ENCODE measurements around the gene UNC5B.

Gene UNC5B

GRCh38 chr10:71255808-71256660 is 43.7 kb downstream of the UNC5B start:
- H3K4me3 Mint-ChIP-seq: no peak overlapping the region
- no peaks in the 10 kb centered on the region for H3K36me3 Mint-ChIP-seq
- no peak overlapping the region for H3K27ac Mint-ChIP-seq
- peaks cover 16 to 32% of the 10 kb centered on the region in 2 donors for H3K27me3 Mint-ChIP-seq
- no peaks in the 10 kb centered on the region for H3K9me3 Mint-ChIP-seq
- no peak for ATAC-seq (replicated peaks)
- no peak for DNase-seq
- H3K4me1 Mint-ChIP-seq: peaks cover 0 to 5% of the 10 kb centered on the region in 2 donors

GRCh38 chr10:71256661-71257318 is 44.4 kb downstream of the UNC5B start:
- Mint-ChIP-seq H3K36me3 (no peaks in the 10 kb centered on the region), H3K4me3 (no peak overlapping the region), H3K4me1 (peaks cover 0 to 5% of the 10 kb centered on the region in 2 donors), H3K27ac (no peak overlapping the region), H3K9me3 (no peaks in the 10 kb centered on the region), H3K27me3 (peaks cover 16 to 32% of the 10 kb centered on the region in 2 donors)
- no peak for DNase-seq
- no peak for ATAC-seq (replicated peaks)

DNA sequence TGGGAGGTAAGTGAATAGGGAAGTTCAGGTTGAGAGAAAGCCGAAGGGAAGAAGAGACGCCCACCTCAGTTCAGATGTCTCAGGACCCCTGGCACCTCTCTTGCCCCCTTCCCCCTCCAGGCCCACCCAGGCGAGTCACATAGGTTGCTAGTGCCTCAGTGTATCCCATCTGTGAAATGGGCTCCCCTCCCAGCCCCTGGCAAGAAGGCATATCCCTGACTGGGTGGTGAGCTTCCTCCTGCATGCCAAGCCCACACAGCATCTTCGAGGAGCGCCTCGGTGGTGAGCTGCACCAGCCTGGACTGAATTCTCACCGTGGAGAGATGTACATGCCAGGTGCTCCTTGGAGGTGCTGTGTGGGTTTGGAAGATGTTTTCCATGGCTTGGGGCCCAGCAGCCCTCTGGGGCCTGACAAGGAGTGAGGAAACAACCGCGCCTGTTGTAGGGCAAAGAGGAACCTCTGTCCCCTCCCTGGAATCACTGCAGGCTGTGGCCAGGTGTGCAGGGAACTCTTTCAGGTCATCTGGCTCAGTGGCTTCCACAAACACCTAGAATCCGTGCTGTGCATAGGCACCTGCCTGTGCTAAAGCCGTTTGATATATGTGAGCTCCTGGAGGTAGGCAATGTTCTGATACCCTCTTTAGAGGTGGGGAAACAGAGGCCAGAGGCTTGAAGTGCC is 45.1 kb downstream of the UNC5B start:
- ATAC-seq (replicated peaks) (no peak), DNase-seq (no peak)
- Mint-ChIP-seq H3K4me3 (no peak overlapping the region), H3K27me3 (peaks cover 16 to 32% of the 10 kb centered on the region in 2 donors), H3K27ac (no peak overlapping the region), H3K36me3 (no peaks in the 10 kb centered on the region), H3K9me3 (no peaks in the 10 kb centered on the region), H3K4me1 (peaks cover 0 to 5% of the 10 kb centered on the region in 2 donors)

GRCh38 chr10:71258046-71258445 is 45.7 kb downstream of the UNC5B start:
- Mint-ChIP-seq H3K27ac (no peak overlapping the region), H3K27me3 (peaks cover 13 to 32% of the 10 kb centered on the region in 2 donors), H3K36me3 (no peaks in the 10 kb centered on the region), H3K4me1 (peaks cover 0 to 5% of the 10 kb centered on the region in 2 donors), H3K9me3 (no peaks in the 10 kb centered on the region), H3K4me3 (no peak overlapping the region)
- ATAC-seq (replicated peaks) (no peak), DNase-seq (no peak)

DNA sequence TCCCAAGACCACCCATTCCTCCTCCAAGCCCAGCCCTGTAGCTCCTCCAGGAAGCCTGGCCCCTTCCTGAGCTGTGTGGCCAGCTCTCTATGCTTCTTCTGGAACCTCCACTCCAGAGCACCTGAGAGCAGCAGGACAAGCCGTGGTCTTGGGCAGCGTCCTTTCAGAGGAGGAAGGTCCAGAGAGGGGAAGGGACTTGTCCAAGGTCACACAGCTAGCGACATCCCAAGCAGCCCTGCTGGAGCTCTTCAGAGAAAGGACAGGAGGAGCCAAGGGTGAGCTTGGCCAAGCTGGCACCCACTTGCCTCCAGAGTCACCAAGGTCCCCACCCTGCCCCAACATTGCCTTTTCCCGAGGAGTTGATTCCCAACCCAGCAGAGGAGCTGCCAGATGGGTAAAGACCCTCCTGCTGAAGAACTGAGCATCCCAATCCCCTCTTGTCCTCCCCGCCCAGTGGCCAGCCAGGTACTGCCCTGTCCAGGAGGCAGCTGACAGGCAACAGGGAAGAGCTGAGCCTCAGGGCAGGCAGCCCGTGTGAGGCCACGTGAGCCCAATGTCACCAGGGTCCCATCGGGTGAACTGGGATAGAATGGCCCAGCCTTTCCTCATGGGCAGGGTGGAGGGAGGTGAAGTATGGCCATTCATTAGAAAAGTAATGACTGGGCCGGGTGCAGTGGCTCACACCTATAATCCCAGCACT is 46.2 kb downstream of the UNC5B start:
- DNase-seq (no peak), ATAC-seq (replicated peaks) (no peak)
- Mint-ChIP-seq H3K4me3 (no peak overlapping the region), H3K9me3 (no peaks in the 10 kb centered on the region), H3K27me3 (peaks cover 13 to 32% of the 10 kb centered on the region in 2 donors), H3K36me3 (no peaks in the 10 kb centered on the region), H3K4me1 (peaks cover 0 to 5% of the 10 kb centered on the region in 2 donors), H3K27ac (no peak overlapping the region)

DNA sequence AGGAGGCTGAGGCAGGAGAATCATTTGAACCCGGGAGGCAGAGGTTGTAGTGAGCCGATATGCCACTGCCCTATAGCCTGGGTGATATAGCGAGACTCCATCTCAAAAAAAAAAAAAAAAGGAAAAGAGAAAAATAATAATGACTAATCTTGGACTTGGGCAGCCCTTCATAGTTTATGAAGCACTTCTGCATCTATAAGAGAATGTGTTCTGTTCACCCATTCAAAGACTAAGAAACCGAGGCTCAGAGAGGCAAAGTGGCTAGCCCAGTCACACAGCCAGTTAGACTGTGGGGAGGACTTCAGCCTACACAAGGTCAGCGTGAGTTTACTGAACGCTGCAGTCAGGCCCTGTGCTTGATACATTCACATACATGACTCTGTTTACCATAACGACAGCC is 46.9 kb downstream of the UNC5B start:
- Mint-ChIP-seq H3K4me3 (no peak overlapping the region), H3K4me1 (peaks cover 0 to 5% of the 10 kb centered on the region in 2 donors), H3K36me3 (no peaks in the 10 kb centered on the region), H3K27me3 (peaks cover 13 to 32% of the 10 kb centered on the region in 2 donors), H3K27ac (no peak overlapping the region), H3K9me3 (no peaks in the 10 kb centered on the region)
- ATAC-seq (replicated peaks): no peak
- DNase-seq: no peak

DNA sequence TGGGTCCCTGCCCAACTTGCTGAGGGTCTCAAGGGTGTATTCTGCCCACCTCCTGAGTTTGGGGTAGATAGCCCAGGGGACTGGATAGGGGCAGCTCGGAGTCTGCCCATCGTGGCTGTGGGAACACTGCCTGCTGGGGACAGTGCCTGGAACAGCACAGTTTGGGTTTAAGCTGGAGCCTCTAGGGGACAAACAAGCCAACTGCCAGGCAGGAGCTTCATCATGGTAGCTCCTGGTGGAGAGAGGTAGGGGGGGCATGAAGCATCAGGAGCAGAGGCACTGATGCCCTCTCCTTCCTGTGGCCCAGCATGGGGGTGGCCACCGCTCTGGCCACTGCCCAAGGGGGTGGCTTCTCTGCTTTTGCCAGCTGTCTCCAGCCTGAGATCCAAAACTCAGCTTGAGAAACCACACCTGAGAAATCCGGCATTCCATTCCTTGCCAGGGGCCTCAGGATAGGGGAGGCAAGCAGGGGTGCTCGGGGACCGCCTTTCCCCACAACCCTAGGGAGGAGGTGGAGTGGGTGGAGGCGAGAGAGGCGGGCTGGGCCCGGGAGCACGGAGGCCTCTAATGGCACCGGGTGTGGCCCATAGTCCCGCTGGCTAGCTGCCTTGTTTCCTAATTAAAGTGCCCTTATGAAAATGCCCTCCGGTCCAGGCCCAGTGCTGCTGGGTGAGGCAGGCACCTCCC is 47.6 kb downstream of the UNC5B start:
- H3K27ac Mint-ChIP-seq: no peak overlapping the region
- H3K36me3 Mint-ChIP-seq: no peaks in the 10 kb centered on the region
- ATAC-seq (replicated peaks) (no peak), DNase-seq (no peak)
- H3K9me3 Mint-ChIP-seq: no peaks in the 10 kb centered on the region
- H3K27me3 Mint-ChIP-seq: peaks cover 13 to 32% of the 10 kb centered on the region in 2 donors
- peaks cover 0 to 5% of the 10 kb centered on the region in 2 donors for H3K4me1 Mint-ChIP-seq
- H3K4me3 Mint-ChIP-seq: no peak overlapping the region

DNA sequence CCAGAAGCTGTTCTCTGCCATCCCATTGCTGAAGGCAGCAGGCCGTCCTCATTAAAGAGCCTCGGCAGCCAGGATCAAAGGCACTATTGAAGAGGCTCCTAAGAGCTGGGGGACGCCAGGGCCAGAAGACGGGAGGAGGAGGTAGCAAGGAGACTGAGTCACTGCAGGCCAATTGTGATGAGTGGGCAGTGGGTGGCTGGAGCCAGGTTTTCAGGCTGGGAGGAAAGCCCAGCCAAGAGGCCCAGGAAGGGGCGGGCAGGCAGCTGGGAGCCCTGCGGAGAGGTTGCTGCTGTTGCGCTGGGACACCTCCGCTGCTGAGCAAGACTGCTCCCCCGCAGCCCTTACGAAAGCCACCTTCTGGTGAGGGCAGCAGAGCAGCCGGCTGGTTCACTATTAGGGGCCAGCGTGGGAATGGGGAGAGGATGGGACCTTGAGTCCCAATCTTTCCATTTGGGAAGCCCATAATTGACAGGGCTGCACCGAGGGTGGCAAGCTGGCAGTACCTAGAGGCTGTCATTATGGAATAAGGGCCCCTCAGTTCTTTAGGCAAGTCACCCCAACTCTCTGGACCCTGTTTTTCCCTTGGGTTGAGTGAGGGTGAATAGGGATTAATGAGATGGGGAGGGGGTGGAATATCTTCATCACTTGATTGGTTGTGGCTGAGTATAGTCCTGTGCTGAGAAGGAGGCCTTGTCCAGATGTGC is 48.4 kb downstream of the UNC5B start:
- H3K27ac Mint-ChIP-seq: no peak overlapping the region
- H3K27me3 Mint-ChIP-seq: peaks cover 13 to 32% of the 10 kb centered on the region in 2 donors
- H3K9me3 Mint-ChIP-seq: no peaks in the 10 kb centered on the region
- peaks cover 0 to 5% of the 10 kb centered on the region in 2 donors for H3K4me1 Mint-ChIP-seq
- H3K4me3 Mint-ChIP-seq: no peak overlapping the region
- H3K36me3 Mint-ChIP-seq: no peaks in the 10 kb centered on the region
- DNase-seq: no peak
- ATAC-seq (replicated peaks): no peak

DNA sequence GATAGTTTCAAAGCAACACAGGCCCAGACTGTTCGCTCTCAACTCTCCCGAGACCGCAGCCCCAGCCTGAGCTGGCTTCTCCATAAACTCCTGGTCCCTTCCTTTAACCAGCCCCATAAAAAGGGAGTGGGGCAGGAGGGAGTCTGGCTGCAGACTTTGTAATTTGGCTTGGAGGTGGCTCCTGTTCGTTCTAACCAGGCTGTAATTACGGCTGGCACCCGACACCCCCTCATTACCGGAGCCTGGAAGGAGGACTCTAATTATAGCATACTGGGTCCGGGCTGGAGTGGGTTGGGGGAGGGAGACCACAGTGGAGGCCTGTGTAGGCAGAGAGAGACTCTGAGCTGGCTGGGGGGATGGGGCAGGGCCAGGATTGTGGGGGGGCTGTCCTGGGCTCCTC is 49.7 kb downstream of the UNC5B start:
- Mint-ChIP-seq H3K27ac (no peak overlapping the region), H3K9me3 (no peaks in the 10 kb centered on the region), H3K36me3 (no peaks in the 10 kb centered on the region), H3K4me1 (no peaks in the 10 kb centered on the region), H3K27me3 (peaks cover 6 to 27% of the 10 kb centered on the region in 2 donors), H3K4me3 (no peak overlapping the region)
- DNase-seq (no peak), ATAC-seq (replicated peaks) (no peak)

DNA sequence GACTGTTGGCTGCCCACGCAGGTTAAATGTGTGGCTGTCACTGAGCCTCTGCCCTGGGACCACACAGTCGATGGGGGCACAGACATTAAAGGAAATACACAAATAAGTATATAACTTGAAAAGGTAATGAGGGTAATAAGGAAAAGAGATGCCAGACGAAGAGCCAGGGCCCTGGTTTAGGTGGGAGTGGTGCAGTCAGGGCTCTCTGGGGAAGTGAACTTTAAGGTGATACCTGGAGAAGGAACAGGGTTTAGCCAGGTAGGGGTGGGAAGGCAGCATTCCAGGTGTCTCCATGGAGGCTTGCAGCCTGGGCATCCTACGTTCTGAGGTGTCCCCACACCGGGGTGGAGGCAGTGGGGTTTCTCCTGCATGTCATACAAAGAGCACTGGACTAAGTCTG is 50.4 kb downstream of the UNC5B start:
- H3K36me3 Mint-ChIP-seq: no peaks in the 10 kb centered on the region
- H3K4me3 Mint-ChIP-seq: no peak overlapping the region
- ATAC-seq (replicated peaks) (no peak), DNase-seq (no peak)
- H3K27ac Mint-ChIP-seq: no peak overlapping the region
- H3K4me1 Mint-ChIP-seq: no peaks in the 10 kb centered on the region
- H3K27me3 Mint-ChIP-seq: peaks cover 5 to 26% of the 10 kb centered on the region in 2 donors
- H3K9me3 Mint-ChIP-seq: no peaks in the 10 kb centered on the region

GRCh38 chr10:71263376-71263775 is 51.0 kb downstream of the UNC5B start:
- peaks cover 5 to 20% of the 10 kb centered on the region in 2 donors for H3K27me3 Mint-ChIP-seq
- no peak for DNase-seq
- no peaks in the 10 kb centered on the region for H3K4me1 Mint-ChIP-seq
- no peak for ATAC-seq (replicated peaks)
- H3K27ac Mint-ChIP-seq: no peak overlapping the region
- no peaks in the 10 kb centered on the region for H3K9me3 Mint-ChIP-seq
- no peak overlapping the region for H3K4me3 Mint-ChIP-seq
- H3K36me3 Mint-ChIP-seq: no peaks in the 10 kb centered on the region

DNA sequence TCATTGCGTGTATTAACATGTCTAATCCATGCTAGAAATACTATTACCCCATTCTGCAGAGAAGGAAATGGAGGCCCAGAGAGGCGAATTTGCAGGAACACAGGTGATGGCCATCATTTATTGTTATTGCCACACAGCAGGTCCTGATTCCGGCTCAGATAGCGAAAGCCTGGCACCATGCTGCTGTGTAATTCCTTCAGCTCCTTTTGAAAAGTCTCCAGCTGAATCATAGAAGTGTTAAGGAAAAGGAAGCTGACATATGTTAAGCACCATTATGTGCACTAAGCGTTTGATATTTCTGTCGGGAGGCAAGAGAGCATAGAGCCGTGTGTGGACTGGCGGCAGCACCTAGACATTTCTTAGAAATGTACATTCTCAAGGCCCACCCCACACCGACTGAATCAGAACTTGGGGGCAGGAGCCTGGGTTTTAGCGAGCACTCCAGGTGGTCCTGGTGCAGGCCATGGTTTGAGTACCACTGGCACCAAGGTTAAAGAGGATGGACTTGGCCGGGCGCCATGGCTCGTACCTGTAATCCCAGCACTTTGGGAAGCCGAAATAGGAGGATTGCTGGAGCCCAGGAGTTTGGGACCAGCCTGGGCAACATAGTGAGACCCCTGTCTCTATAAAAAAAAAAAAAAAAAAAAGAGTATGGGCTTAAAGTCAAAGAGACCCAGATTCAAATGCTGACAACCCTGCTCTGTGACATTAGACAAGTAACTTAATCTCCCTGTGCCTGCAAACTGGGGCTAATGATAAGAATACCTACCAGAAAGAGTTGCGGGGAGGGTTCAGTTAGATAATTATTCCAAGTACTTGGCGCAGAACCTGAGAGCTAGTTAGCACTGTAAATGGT is 52.2 kb downstream of the UNC5B start:
- H3K27me3 Mint-ChIP-seq: peaks cover 7 to 19% of the 10 kb centered on the region in 2 donors
- H3K9me3 Mint-ChIP-seq: no peaks in the 10 kb centered on the region
- H3K36me3 Mint-ChIP-seq: no peaks in the 10 kb centered on the region
- DNase-seq: no peak
- H3K27ac Mint-ChIP-seq: no peak overlapping the region
- H3K4me1 Mint-ChIP-seq: peaks cover 0 to under 1% of the 10 kb centered on the region in 2 donors
- H3K4me3 Mint-ChIP-seq: no peak overlapping the region
- ATAC-seq (replicated peaks): no peak
